NCI-H1092 treated with DMSO at 0.1 percent for 48 hours (cell line): ENCODE measurements around the gene ZC3H4.
"Not testable (repeated sequence)": the region's sequence is repeated elsewhere in the genome, so short reads cannot be mapped to it uniquely, and the experiment has no call there.

ENCODE experiments used
- DNase-seq: peaks from one replicate; lab custom pipeline; 2025; lab: John Stamatoyannopoulos, UW

The ZC3H4 gene

DNA sequence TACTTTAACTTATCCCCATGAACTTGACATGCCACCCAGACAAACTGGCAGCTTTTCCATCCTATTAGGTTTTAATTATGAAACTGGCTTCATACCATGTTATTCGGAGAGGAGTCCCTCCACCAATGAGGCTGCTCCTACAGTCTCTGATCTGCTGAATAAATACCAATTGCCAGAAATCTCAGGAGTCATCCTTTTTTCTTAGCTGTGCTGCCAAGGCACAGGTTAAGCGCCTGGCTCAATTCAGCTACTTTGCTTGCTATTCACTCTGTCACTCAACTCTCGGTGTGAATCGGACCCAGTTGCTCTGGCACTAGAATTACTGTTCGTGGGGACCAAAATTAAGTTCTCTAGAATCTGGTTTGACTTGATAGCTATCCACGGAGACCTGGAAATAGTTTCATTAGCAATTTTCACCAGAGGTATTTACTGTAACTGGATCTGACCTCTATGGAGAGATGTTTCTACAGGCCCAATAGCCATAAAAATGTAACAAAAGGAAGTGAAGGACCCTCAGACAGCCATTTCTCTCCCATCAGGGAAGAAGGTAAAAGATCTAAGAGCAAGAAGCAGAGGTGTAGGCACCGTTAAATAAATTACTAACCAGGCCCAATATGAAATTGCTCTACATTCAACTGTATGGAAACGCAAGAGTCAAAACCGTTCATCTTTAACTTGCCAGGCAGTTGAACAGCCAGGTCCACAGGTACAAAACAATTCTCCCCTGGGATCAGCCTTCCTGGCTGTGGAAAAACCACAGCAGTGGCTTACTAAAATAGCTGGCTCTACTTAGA lies 5.4 kb downstream of the ZC3H4 start:
- no peak for DNase-seq

DNA sequence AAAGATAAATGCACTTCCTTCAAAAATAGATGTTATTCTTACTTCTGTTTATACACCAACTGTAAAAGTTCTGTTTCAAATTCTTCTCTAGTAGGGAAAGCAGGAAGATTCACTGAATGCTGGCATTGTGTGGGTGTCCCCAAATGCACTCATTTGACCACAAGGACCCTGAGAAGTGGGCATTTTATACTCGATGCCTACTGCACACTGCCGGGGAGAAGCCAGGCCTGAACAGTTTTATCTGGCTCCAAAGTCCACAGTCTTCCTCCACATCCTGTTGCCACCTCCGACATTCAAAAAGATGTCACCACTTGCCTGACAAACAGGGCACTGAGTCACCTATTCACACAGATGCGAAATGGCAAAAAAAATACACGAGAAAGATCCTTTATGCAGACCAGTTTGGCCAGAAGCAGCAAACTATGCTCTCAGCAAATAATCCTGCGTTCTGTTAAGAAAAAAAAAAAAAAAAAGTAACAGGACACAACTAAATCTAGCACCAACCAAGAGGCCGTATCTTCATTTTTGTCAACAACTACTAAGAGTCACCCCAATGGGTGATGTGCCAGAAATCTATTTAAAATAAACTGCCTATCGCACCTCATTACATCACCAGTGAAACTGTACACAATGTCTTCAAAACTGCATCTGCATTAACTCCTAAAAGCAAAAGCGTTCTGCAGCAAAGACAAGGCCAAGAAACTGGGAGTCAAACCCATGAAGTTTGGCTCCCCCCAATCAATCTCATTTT lies 6.2 kb downstream of the ZC3H4 start:
- no peak for DNase-seq

DNA sequence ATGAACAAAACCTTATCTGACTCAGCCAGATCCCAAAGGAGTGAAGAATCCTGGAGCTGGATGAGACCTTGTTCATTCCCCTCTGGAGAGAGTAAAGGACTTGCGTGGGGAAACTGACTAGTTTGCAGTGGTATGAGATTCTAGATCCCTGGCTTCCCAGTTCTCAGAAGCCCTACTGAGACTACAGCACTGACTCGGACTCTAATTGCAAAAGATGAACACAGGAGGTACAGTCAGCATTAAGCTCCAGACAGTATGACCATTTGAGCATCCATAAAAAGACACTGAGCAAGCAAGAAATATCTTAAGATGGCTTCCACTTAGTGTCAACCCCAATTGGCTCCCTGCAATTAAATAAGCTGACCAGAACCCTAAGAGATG lies 6.8 kb downstream of the ZC3H4 start:
- DNase-seq: no peak

DNA sequence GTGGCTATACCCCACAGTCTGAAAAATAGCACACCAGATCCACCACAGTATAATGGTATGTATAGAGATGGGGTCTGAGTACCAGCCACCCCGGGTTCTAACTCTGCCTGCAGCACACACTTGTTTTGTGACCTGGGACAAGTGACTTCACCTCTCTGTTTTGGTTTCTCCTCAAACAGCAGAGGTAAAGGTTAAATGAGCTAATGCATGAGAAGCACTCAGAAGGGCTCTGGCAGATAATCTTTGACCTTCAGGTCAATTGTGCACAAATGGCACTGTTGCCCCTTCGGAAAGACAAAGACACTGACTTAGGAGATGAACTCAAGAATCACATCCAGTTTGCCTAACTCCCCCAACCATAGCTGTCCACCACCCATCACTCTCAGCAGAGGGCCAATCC lies 7.7 kb downstream of the ZC3H4 start:
- no peak for DNase-seq

DNA sequence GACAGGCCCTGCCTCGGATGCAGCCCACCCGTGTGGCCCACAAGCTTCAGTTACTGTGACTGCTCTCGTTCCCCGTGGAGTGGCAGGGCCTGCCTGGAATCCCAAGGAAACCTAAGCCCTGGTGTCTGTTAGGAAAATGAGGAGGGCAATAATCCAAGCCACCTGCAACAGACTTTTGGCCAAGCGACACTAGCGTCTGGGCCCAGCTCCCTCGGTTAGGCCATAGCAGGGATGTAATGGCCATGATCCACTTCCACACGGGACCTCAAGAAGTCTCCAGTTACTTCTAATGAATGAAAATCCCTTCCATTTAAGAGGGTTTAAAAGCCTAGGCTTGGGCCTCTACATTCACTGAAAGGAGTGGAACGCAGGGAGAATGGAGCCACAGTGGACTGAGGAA lies 8.9 kb downstream of the ZC3H4 start:
- no peak for DNase-seq

DNA sequence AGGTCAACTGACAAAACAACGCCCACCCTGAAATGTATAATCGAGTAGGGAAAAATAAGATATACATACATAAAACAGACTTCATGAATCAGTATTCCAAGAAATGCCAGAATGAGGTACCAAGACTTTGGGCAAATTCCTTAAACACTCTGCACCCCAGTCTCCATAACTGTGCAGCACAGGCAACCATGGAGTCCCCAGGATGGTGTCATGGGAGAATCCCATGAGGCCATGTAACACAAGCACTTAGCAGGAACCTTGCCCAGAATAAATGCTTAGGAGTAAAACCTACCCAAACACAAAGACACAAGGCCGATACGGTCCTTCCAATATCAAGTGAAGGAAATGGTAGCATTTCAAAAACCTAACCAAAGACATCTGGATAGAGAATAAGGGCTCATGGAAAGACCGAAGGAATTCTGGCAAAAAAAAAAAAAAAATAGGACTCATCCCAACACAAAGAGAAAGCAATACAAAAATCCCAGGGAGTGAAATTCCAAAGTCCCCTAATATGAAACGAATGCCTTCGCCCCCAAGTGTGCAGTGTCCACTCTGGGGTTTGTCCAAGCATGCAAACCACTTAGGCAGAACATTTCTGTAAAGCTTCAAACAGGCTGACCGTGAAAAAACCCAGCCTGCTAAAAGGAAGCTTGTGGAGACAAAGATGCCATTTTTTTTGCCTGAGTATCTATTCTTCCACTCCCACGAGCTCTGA lies 11.1 kb downstream of the ZC3H4 start:
- DNase-seq: no peak

DNA sequence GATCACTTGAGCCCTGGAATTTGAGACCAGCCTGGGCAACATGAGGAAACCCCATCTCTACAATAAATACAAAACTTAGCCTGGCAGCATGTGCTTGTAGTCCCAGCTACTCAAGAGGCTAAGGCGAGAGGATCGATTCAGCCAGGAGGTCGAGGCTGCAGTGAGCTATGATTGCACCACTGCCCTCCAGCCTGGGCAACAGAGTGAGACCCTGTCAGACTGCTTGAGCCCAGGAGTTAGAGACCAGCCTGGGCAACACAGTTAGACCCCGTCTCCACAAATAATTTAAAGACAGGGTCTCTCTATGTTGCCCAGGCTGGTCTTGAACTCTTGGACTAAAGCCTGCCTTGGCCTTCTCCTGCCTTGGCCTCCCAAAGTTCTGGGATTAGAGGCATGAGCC lies 12.5 kb downstream of the ZC3H4 start:
- not testable (repeated sequence) for DNase-seq

DNA sequence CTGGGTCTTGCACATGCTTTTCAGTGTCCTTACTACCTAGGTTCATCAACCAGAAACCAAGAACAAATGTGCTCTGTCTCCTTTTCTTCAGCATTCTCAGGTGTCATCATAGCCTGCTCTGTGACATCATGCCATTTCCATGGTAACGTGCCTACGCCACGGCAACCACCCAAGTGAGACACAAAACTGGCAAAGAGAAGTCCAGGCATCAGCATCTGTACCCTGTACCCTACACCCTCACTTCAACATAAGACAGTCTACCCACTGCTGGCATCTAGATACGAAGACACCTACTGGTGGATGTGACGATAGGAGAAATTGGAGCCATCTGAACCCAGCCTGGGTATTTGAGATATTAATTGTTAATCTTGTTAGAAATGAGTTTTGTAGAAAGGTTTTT lies 13.3 kb downstream of the ZC3H4 start:
- DNase-seq: no peak

DNA sequence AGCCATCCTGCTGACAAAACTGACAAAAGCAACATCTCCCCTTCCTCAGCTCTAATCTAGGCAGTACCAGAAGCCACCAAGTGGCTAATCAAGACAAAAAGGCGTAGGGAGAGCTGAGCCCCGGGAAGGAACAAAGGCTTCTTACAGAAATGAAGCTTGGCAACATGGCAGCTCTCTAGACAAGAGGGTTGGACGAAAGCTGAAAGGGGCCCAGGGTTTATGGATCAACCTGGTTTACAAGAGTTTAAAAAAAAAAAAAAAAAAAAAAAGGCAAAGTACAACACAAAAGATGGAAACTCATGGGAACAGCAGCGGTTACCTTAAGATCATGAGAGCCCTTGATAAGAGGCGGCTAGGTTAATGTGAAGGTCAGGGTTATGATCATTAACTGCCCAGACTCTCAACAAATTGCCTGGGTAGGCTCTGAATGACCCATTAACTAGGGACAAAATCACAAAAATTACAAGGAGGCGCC lies 14.0 kb downstream of the ZC3H4 start:
- no peak for DNase-seq

DNA sequence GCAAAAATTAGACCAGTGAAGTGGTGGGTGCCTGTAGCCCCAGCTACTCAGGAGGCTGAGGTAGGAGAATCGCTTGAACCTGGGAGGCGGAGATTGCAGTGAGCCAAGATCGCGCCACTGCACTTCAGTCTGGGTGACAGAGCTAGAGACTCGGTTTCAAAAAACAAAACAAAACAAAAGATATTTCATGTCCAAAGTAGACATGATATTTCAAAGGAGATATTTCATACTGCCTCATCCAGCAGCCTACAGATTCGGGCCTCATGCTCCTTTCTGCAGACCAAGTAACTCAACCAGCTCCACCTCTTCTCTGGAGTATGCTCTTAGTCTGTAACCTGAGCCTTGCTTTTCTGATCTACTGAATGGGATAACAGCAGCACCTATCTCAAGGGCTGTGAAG lies 15.0 kb downstream of the ZC3H4 start:
- DNase-seq: no peak

DNA sequence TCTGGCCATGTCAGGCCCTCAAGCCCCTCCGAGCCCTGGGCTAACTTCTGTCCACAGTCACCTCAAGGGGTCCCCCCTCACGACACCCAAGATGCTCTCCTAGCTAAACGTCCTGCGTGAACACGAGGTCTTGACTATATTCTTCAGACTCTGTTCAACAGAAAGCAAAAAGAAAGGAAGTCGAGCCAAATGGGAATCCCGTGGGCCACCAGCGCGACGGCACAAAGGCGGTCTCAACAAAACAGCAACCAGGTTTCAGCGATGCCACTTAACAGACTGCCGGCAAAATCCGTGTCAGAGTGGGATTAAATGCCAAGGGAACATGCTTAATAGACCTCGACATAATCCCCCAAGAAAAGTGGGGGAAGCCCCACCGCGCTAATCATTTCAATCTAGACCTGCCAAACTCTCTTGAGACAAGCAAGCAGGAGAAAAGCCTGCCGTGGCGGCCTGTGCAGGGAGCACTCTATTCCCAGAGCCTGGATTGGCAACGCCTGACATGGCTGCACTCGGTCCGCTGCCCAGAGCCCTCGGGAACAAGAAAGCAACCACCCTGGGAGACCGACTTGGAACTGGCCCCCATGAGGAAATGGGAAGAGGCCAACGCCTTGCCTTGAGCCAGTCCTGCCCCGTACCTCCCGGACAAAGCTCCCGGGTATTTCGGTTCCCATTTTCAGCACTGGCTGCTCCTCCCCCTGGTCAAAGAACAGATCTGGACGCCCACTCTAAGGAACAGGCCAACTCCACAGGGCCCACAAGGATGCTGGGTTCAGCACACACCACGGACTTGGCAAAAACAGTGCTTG lies 16.0 kb downstream of the ZC3H4 start:
- no peak for DNase-seq

DNA sequence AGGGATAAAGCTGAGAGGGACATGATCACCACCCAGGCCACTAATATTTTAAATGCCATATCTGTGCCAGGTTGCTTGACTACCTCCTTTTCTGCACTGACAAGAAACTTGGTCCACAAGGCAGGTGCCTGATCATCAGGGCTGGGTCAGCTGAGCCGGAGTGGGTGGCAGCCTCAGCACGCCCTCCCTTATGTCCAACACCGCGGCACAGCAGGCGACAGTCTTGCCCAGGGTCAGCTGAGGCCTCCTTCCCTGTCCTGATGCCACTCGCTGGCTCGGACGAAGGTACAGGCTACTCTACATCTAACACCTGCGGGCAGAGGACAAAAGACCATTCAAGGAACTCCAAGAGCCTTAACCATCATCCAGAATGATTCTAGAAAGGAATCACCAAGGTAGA lies 16.9 kb downstream of the ZC3H4 start:
- no peak for DNase-seq

DNA sequence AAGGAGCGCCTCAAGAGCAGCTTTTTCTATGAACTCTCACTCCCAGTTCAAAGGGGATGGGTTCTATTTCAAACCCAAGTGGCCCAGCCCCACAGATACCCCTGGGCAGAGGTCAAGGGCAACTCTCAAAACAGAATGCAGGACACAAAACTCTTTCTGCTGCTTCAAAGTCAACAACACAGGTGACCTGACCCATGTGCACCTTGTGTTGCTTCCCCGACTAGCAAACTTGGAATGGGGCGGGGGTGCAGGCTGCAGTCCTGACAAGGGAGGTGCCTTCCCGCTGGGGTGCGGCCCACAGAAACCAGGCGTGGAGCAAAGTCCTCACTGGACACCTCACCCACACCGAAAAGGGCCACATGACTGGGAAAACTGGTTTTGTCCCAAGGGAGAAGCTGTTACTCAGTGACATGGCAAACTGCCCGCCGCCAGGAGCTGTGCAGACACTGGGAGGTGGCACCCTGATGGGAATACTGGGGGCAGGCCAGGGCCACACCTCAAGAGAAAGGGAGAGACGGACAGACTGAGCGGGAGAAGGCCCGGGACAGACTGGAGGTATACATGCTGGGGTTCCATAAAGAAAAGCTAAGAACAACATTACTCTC lies 17.4 kb downstream of the ZC3H4 start:
- DNase-seq: no peak

DNA sequence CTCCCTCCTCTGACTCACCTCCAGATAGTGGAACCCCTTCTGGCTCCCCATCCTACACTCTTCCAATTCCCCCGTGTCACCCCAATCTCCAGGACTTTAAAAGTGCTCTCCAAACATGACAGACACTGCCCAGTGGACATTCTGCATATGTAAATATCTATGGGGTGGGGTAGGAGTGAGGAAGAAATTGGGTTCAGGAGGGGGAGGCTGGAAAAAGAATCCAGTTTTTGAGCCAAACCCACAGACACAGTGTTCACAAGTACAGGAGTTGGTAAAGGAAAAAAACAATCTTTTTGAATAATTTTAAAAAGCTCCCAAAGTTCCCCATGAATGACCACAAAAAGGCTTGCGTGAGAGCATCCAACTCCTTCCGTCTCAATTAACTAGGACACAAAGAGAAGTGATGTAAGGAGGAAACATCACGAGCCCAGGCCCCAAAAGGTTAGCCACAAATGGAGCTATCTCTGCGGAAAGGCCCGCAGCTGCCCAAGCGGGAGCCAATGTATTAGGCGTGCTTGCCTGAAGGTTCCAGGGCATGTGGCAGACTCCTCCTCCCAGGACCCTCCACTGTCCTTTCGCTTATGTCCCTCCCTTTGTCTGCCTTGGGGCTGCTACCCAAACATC lies 18.0 kb downstream of the ZC3H4 start:
- DNase-seq: no peak

DNA sequence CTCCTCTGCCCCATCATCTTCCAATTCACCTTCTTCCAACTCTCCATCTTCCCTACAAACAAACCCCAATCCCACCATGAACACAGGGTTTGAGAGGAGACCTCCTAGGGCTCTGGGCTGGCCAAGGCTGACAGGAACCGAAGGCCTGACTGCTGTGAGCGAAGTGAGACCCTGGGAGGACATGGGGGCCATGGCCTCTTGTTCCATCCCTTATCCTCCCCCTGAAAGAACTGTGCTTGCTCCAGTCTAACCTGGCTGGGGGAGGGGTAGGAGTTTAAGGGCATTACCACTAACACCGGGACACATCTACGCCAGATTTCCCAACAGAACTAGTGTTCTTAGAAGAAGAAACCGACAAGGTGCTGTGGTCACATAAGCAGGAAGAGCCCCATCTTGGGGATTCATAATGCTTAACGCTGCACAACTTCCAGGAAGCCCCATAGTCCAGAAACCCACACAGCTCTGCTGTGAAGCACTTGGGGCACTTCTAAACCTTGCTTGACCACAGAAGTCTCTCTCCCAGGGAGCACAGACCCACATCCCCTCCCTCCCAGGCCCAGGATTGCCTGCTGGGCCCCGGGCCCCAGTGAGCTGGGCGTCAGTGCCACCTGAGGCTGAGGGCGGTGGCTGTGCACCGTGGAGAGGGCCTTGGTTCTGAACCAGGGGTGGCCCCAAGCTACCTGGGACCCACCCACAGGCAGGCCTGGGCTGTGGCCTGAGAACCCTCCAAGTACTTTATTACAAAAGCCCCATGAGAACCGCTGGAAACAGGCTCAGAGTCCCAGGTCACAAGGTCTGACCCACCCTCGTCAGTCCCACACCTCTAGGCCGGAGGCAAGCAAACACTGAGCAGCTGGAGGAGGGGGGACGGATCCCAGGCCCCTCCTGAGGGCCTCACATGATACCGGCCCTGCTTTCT lies 18.8 kb downstream of the ZC3H4 start:
- no peak for DNase-seq

DNA sequence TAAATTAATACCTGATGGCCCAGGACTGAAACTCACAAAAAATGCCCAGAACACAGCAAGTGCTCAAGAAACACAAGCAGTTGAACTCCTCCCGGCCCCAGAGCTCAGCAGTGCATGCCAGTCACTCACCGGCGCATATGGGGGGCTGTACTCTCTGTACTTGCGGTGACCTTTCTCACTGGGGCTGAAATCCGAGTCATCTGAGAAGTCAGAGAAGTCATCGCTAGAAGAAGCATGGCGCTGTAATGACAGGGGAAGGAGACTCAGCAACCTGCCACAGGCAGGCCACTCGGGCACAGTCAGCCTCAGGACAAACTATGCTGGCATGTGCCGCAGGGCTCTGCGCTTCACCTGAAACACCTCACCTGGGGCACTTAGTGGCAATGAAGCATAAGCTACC lies 19.7 kb downstream of the ZC3H4 start:
- no peak for DNase-seq

DNA sequence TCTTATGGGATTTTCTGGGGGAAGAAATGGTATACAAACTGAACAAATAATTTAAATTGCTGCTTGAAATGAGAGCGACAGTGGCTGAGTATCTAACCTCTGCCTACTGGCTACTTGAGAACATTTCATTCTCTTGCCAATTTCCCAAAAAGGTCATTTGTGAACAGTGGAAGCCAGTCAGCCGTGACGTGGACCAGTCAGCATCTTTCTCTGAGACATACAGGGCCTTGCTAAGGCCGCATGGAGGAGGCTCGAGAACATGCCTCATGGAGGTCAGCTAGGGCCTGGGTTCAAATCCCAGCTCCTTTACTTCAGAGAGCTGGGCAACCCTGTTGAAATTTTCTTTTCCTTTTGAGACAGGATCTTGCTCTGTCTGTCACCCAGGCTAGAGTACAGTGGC lies 20.3 kb downstream of the ZC3H4 start:
- no peak for DNase-seq

DNA sequence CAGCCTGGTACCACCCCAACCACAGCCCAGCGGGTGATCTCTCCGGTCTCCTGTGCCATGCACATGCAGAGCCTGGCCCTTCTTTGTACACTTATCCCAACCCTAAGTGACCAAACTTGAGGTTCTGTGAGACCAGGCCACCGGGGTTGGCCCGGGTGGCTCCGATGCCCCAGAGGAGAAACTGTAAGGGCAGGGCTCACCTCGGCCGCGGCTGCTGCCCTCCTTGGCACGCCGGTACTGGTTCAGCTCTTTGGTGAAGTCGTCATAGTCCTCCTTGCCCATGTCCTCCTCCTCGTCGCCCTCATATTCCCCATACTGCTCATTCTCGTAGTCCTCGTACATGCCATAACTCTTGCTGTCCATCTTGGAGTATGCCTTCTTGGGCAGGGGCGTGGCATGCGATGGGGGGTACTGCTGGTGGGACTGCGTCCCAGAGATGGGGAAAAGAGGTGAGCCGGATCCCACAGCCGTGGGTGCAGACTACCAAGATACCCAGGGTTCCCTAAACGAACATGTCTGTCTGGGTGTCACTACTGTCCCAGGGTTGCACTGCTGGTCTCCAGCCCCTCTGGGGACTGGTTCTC lies 23.7 kb downstream of the ZC3H4 start:
- no peak for DNase-seq

DNA sequence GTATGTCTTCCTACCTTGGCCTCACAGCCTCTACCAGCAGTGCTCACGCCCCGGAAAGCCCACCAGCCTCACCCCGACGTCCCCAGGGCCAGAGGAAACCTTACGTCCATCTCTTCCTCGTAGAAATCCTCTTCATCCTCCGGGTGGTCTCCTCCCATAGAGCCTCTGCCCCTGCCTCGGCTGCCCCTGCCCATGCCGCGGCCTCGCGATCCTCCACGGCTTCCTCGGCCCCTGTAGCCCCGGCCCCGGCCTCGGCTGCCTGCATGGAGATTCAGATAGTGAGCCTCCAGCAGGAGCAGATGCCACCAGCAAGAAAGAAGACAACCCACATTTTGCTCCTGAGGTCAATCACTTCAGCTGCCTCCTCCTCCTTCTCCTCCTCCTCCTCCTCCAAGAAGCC lies 27.3 kb downstream of the ZC3H4 start:
- DNase-seq: no peak
